Gastroesophageal sphincter (tissue), 3 donors: ENCODE results near the gene TSSK3.

ENCODE experiments used
- POLR2AphosphoS5 ChIP-seq: sonication (generic); formaldehyde crosslinking; IDR thresholded peaks from one replicate; pipeline ENCODE4 v1.6.1; 2017; ENCODE audit warnings: antibody characterized with exemption
- TF ChIP-seq, protein P1 (sequence below), 4 experiments: fragments of 200-600 bp in 2 of 4; fragments of 450-650 bp in 2 of 4; sonication (generic) in 1 of 4; IDR thresholded peaks; one replicate each; pipeline ENCODE4 v1.5.1; 2017 to 2019; ENCODE audit warnings: antibody characterized with exemption in 4 of 4, mild to moderate bottlenecking in 2 of 4, moderate library complexity in 2 of 4

- TF ChIP-seq, protein P1, sequence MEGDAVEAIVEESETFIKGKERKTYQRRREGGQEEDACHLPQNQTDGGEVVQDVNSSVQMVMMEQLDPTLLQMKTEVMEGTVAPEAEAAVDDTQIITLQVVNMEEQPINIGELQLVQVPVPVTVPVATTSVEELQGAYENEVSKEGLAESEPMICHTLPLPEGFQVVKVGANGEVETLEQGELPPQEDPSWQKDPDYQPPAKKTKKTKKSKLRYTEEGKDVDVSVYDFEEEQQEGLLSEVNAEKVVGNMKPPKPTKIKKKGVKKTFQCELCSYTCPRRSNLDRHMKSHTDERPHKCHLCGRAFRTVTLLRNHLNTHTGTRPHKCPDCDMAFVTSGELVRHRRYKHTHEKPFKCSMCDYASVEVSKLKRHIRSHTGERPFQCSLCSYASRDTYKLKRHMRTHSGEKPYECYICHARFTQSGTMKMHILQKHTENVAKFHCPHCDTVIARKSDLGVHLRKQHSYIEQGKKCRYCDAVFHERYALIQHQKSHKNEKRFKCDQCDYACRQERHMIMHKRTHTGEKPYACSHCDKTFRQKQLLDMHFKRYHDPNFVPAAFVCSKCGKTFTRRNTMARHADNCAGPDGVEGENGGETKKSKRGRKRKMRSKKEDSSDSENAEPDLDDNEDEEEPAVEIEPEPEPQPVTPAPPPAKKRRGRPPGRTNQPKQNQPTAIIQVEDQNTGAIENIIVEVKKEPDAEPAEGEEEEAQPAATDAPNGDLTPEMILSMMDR (IDR thresholded peaks at IDR 0.05): no peak
- no peak for TF ChIP-seq POLR2AphosphoS5
These were observed 31.7 kb upstream of the TSSK3 start for GRCh38 chr1:32330558-32331151.
